ENCODE results near the gene SLC4A2. TPM values are rescaled to one million over a fixed set of nuclear protein-coding genes. Genes with fewer than 3 reads are reported as not detected.

Gene SLC4A2
- total RNA-seq, 2 donors from 2014 or later: 265 to 284 TPM

DNA sequence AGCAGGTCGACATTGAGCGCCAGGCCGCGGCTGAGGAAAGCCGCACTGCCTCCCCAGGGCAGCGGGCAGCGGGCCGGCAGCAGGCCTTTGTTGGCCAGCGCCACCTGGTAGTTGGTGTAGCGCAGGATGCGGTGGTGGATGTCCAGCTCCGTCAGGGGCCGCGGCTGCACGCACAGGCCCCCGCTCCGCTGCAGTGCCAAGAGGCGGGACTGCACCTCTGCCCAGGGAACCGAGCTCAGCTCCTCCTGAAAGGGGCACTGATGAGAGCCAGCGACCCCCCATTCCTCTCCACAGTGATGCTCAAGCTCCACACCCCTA lies 40.3 kb upstream of the SLC4A2 start:
- no peak overlapping the region for H3K27ac ChIP-seq (ENCODE audit: low read depth, low read length)
- H3K36me3 ChIP-seq (ENCODE audit: control insufficient read depth, insufficient read depth, low read length): no peaks in the 10 kb centered on the region
- peaks cover 46% of the 10 kb centered on the region for H3K27me3 ChIP-seq (ENCODE audit: control insufficient read depth, insufficient read depth, low read length, poor library complexity, severe bottlenecking)
- Mint-ChIP-seq H3K27ac (no peak overlapping the region), H3K4me1 (peaks cover 18% of the 10 kb centered on the region), H3K36me3 (ENCODE audit: low read depth) (no peaks in the 10 kb centered on the region), H3K4me3 (no peak overlapping the region), H3K27me3 (ENCODE audit: insufficient read depth) (peaks cover 89% of the 10 kb centered on the region), H3K9me3 (peaks cover 3% of the 10 kb centered on the region)
- TF ChIP-seq, protein P1, sequence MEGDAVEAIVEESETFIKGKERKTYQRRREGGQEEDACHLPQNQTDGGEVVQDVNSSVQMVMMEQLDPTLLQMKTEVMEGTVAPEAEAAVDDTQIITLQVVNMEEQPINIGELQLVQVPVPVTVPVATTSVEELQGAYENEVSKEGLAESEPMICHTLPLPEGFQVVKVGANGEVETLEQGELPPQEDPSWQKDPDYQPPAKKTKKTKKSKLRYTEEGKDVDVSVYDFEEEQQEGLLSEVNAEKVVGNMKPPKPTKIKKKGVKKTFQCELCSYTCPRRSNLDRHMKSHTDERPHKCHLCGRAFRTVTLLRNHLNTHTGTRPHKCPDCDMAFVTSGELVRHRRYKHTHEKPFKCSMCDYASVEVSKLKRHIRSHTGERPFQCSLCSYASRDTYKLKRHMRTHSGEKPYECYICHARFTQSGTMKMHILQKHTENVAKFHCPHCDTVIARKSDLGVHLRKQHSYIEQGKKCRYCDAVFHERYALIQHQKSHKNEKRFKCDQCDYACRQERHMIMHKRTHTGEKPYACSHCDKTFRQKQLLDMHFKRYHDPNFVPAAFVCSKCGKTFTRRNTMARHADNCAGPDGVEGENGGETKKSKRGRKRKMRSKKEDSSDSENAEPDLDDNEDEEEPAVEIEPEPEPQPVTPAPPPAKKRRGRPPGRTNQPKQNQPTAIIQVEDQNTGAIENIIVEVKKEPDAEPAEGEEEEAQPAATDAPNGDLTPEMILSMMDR (conservative IDR thresholded peaks at IDR 0.05): no peak
- H3K4me1 ChIP-seq (ENCODE audit: control insufficient read depth, insufficient read depth, low read length): no peaks in the 10 kb centered on the region
- no peak overlapping the region for H3K4me3 ChIP-seq (ENCODE audit: low read length)
- DNase-seq: no peak
- WGBS, 2 experiments (ENCODE audit: insufficient coverage in 1 of 2, insufficient read length in 1 of 2): 57 to 68% methylated on average over 12 to 20 of the region's 20 CpGs
- no peak overlapping the region for H3K9ac ChIP-seq (ENCODE audit: extremely low read depth, low read length, poor library complexity, severe bottlenecking)
- H3K9me3 ChIP-seq (ENCODE audit: control insufficient read depth, low read length): no peaks in the 10 kb centered on the region

DNA sequence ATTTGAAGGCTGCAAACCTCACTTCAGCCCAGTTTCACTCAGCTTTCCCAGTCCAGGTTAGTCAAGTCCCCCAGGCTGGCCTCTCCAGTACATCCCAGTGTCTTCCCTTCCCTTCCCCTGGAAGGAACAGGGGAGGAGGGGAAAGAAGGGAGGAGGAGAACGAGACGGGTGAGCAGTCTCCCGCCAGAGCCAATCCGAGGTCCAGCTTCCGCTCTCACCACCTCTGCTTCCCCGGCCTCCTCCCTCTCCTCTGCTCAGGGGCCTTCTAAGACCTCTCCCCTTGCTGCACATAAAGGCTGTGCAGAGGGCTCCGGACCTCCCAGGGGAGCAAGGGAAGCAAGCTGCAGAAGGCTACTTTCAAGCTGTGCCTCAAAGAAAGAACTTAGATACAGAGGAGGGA lies 39.2 kb upstream of the SLC4A2 start:
- Histone ChIP-seq H3K4me1 (ENCODE audit: control insufficient read depth, insufficient read depth, low read length) (no peaks in the 10 kb centered on the region), H3K27me3 (ENCODE audit: control insufficient read depth, insufficient read depth, low read length, poor library complexity, severe bottlenecking) (peaks cover 46% of the 10 kb centered on the region), H3K27ac (ENCODE audit: low read depth, low read length) (peak overlapping the region; percentile 61), H3K9me3 (ENCODE audit: control insufficient read depth, low read length) (no peaks in the 10 kb centered on the region), H3K4me3 (ENCODE audit: low read length) (no peak overlapping the region), H3K9ac (ENCODE audit: extremely low read depth, low read length, poor library complexity, severe bottlenecking) (no peak overlapping the region), H3K36me3 (ENCODE audit: control insufficient read depth, insufficient read depth, low read length) (no peaks in the 10 kb centered on the region)
- peaks cover 88% of the 10 kb centered on the region for H3K27me3 Mint-ChIP-seq (ENCODE audit: insufficient read depth)
- peaks cover 3% of the 10 kb centered on the region for H3K9me3 Mint-ChIP-seq
- peaks cover 21% of the 10 kb centered on the region for H3K4me1 Mint-ChIP-seq
- H3K27ac Mint-ChIP-seq: no peak overlapping the region
- WGBS, 2 experiments (ENCODE audit: insufficient coverage in 1 of 2, insufficient read length in 1 of 2): 56 to 57% methylated on average over 3 to 6 of the region's 7 CpGs
- H3K4me3 Mint-ChIP-seq: no peak overlapping the region
- TF ChIP-seq, protein P1 (conservative IDR thresholded peaks at IDR 0.05): no peak
- peak; percentile 77 for DNase-seq
- no peaks in the 10 kb centered on the region for H3K36me3 Mint-ChIP-seq (ENCODE audit: low read depth)

DNA sequence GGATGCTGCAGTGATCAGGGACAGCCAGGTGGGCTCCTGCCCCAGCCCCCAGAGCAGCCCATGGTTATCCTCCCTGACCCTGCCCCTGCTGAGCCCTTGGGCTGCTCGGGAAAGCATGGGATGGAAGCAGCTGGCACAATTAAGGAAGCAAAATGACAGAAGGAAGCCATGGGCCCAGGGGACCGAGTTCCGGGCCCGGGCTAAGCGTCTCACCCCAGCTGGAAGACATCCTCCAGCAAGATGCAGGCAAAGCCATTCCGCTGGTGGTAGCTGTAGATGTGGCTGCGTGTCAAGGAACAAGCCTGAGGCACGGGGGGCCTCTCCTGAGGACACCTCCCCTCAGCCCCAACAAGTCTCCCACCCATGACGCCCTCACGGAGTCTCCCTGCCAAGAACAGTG lies 36.2 kb upstream of the SLC4A2 start:
- 88 to 89% methylated on average over 6 to 10 of the region's 10 CpGs for WGBS, 2 experiments (ENCODE audit: insufficient coverage in 1 of 2, insufficient read length in 1 of 2)
- Mint-ChIP-seq H3K4me1 (peaks cover 35% of the 10 kb centered on the region), H3K4me3 (no peak overlapping the region), H3K27me3 (ENCODE audit: insufficient read depth) (peaks cover 66% of the 10 kb centered on the region), H3K27ac (no peak overlapping the region), H3K36me3 (ENCODE audit: low read depth) (no peaks in the 10 kb centered on the region), H3K9me3 (peaks cover 3% of the 10 kb centered on the region)
- H3K27me3 ChIP-seq (ENCODE audit: control insufficient read depth, insufficient read depth, low read length, poor library complexity, severe bottlenecking): peaks cover 29% of the 10 kb centered on the region
- H3K9me3 ChIP-seq (ENCODE audit: control insufficient read depth, low read length): no peaks in the 10 kb centered on the region
- peaks cover 9% of the 10 kb centered on the region for H3K4me1 ChIP-seq (ENCODE audit: control insufficient read depth, insufficient read depth, low read length)
- TF ChIP-seq, protein P1 (conservative IDR thresholded peaks at IDR 0.05): no peak
- DNase-seq: no peak
- no peak overlapping the region for H3K4me3 ChIP-seq (ENCODE audit: low read length)
- H3K9ac ChIP-seq (ENCODE audit: extremely low read depth, low read length, poor library complexity, severe bottlenecking): no peak overlapping the region
- H3K27ac ChIP-seq (ENCODE audit: low read depth, low read length): no peak overlapping the region
- no peaks in the 10 kb centered on the region for H3K36me3 ChIP-seq (ENCODE audit: control insufficient read depth, insufficient read depth, low read length)
